Measurements from ENCODE around the gene SLFNL1.

SLFNL1 gene

GRCh38 chr1:41021526-41022308 lies at the start of gene SLFNL1:
Gene SLFNL1, minus strand, starts transcription at chr1:41021725. Its CDS starts 1,065 bp downstream, at chr1:41020660.
- DNase-seq: no peak

- no peak for DNase-seq
These were observed 35.4 kb upstream of the SLFNL1 start for GRCh38 chr1:41056907-41057306.

- no peak for DNase-seq
These were observed 31.8 kb upstream of the SLFNL1 start for GRCh38 chr1:41053316-41053715.

GRCh38 chr1:41051022-41051421 lies 29.5 kb upstream of the SLFNL1 start:
- DNase-seq: no peak

- DNase-seq: no peak
These were observed 27.0 kb upstream of the SLFNL1 start for GRCh38 chr1:41048540-41048939.

GRCh38 chr1:41046347-41046775 lies 24.8 kb upstream of the SLFNL1 start:
- no peak for DNase-seq

GRCh38 chr1:41045740-41046139 lies 24.2 kb upstream of the SLFNL1 start:
- DNase-seq: no peak

GRCh38 chr1:41044187-41044586 lies 22.7 kb upstream of the SLFNL1 start:
- DNase-seq: no peak

- no peak for DNase-seq
These were observed 20.2 kb upstream of the SLFNL1 start for GRCh38 chr1:41041614-41042270.

- no peak for DNase-seq
These were observed 16.6 kb upstream of the SLFNL1 start for GRCh38 chr1:41038110-41038509.

GRCh38 chr1:41037116-41037903 lies 15.8 kb upstream of the SLFNL1 start:
- no peak for DNase-seq

- DNase-seq: no peak
These were observed 11.7 kb upstream of the SLFNL1 start for GRCh38 chr1:41033272-41033671.

GRCh38 chr1:41032147-41032546 lies 10.6 kb upstream of the SLFNL1 start:
- no peak for DNase-seq

GRCh38 chr1:41030872-41031616 lies 9.5 kb upstream of the SLFNL1 start:
- no peak for DNase-seq

GRCh38 chr1:41028034-41028642 lies 6.6 kb upstream of the SLFNL1 start:
- no peak for DNase-seq

GRCh38 chr1:41025979-41026819 lies 4.7 kb upstream of the SLFNL1 start:
- no peak for DNase-seq

GRCh38 chr1:41024953-41025352 lies 3.4 kb upstream of the SLFNL1 start:
- DNase-seq: no peak

- DNase-seq: no peak
These were observed 1.9 kb upstream of the SLFNL1 start for GRCh38 chr1:41023279-41023990.

- DNase-seq: no peak
These were observed 899 bp upstream of the SLFNL1 start for GRCh38 chr1:41022424-41022823.

- no peak for DNase-seq
These were observed 871 bp downstream of the SLFNL1 start for GRCh38 chr1:41020654-41021053.

GRCh38 chr1:41020109-41020576 lies 1.4 kb downstream of the SLFNL1 start:
- DNase-seq: no peak

All from NCI-H345 (cell line).